SKM-1 (cell line): ENCODE data around the gene IGFL1.
"Not testable (repeated sequence)": the region's sequence is repeated elsewhere in the genome, so short reads cannot be mapped to it uniquely, and the experiment has no call there.

Experiments
- DNase-seq: peaks from one replicate; lab custom pipeline; 2025; ENCODE audit not compliant: unreplicated experiment; lab: John Stamatoyannopoulos, UW

IGFL1 gene

GRCh38 chr19:46201454-46202310 lies 27.9 kb upstream of the IGFL1 start:
- DNase-seq = no peak

GRCh38 chr19:46202426-46202825 lies 27.1 kb upstream of the IGFL1 start:
- no peak for DNase-seq

- DNase-seq = no peak
Observed at GRCh38 chr19:46202872-46203860, 26.4 kb upstream of the IGFL1 start.

- DNase-seq = no peak
Observed at GRCh38 chr19:46204008-46204407, 25.5 kb upstream of the IGFL1 start.

- no peak for DNase-seq
Observed at GRCh38 chr19:46205183-46205984, 24.2 kb upstream of the IGFL1 start.

- no peak for DNase-seq
Observed at GRCh38 chr19:46206176-46206575, 23.4 kb upstream of the IGFL1 start.

GRCh38 chr19:46206682-46207081 lies 22.9 kb upstream of the IGFL1 start:
- DNase-seq = no peak

GRCh38 chr19:46207858-46208257 lies 21.7 kb upstream of the IGFL1 start:
- DNase-seq = not testable (repeated sequence)

GRCh38 chr19:46209051-46209450 lies 20.5 kb upstream of the IGFL1 start:
- DNase-seq = no peak

- DNase-seq = no peak
Observed at GRCh38 chr19:46209472-46209871, 20.1 kb upstream of the IGFL1 start.

- DNase-seq = no peak
Observed at GRCh38 chr19:46210669-46211068, 18.9 kb upstream of the IGFL1 start.

- no peak for DNase-seq
Observed at GRCh38 chr19:46211201-46211881, 18.2 kb upstream of the IGFL1 start.

- not testable (repeated sequence) for DNase-seq
Observed at GRCh38 chr19:46212592-46212991, 16.9 kb upstream of the IGFL1 start.

- no peak for DNase-seq
Observed at GRCh38 chr19:46213156-46213555, 16.4 kb upstream of the IGFL1 start.

GRCh38 chr19:46213806-46214205 lies 15.7 kb upstream of the IGFL1 start:
- no peak for DNase-seq

- DNase-seq = no peak
Observed at GRCh38 chr19:46216612-46217011, 12.9 kb upstream of the IGFL1 start.

GRCh38 chr19:46217476-46217875 lies 12.1 kb upstream of the IGFL1 start:
- DNase-seq = no peak

GRCh38 chr19:46218160-46218559 lies 11.4 kb upstream of the IGFL1 start:
- DNase-seq = no peak

GRCh38 chr19:46220038-46220615 lies 9.4 kb upstream of the IGFL1 start:
- no peak for DNase-seq

- DNase-seq = no peak
Observed at GRCh38 chr19:46221152-46221551, 8.4 kb upstream of the IGFL1 start.
